LNCaP clone FGC (cell line): Measurements from ENCODE around the gene TFAP2A.

ENCODE experiments used
- DNase-seq: peaks from one replicate; pipeline ENCODE4 v3.0.0-alpha.2; 2011; ENCODE audit warnings: low read depth
- H3K4me3 ChIP-seq: 2 replicates; pipeline ENCODE4 v1.5.1; 2011; ENCODE audit warnings: mild to moderate bottlenecking, low read depth, low read length, control low read depth
- CTCF ChIP-seq: IDR thresholded peaks from 2 replicates; pipeline ENCODE4 v1.5.1; 2012; ENCODE audit warnings: mild to moderate bottlenecking; ENCODE audit not compliant: control insufficient read depth, insufficient read depth; ENCODE audit errors: extremely low read depth

Gene TFAP2A

GRCh38 chr6:10363911-10364310 lies 51.0 kb downstream of the TFAP2A start:
- no peak for TF ChIP-seq CTCF
- DNase-seq: no peak

GRCh38 chr6:10362300-10362699 lies 52.6 kb downstream of the TFAP2A start:
- TF ChIP-seq CTCF: no peak
- DNase-seq: no peak
- no peak overlapping the region for H3K4me3 ChIP-seq

More at GRCh38 chr6:10363911-10364310, 51.0 kb downstream of the TFAP2A start:
- H3K4me3 ChIP-seq: no peak overlapping the region

- no peak for DNase-seq
- TF ChIP-seq CTCF: no peak
- H3K4me3 ChIP-seq: no peak overlapping the region
Observed at GRCh38 chr6:10361428-10361827, 53.4 kb downstream of the TFAP2A start.

- no peak for TF ChIP-seq CTCF
- H3K4me3 ChIP-seq: no peak overlapping the region
- no peak for DNase-seq
Observed at GRCh38 chr6:10359581-10359980, 55.3 kb downstream of the TFAP2A start.

GRCh38 chr6:10355115-10355702 lies 59.7 kb downstream of the TFAP2A start:
- DNase-seq: no peak
- TF ChIP-seq CTCF: no peak

GRCh38 chr6:10351791-10352190 lies 63.1 kb downstream of the TFAP2A start:
- DNase-seq: no peak
- TF ChIP-seq CTCF: no peak

More at GRCh38 chr6:10355115-10355702, 59.7 kb downstream of the TFAP2A start:
- no peak overlapping the region for H3K4me3 ChIP-seq

GRCh38 chr6:10350720-10351119 lies 64.2 kb downstream of the TFAP2A start:
- no peak overlapping the region for H3K4me3 ChIP-seq
- no peak for TF ChIP-seq CTCF
- no peak for DNase-seq

More at GRCh38 chr6:10351791-10352190, 63.1 kb downstream of the TFAP2A start:
- no peak overlapping the region for H3K4me3 ChIP-seq
